ENCODE results near the gene PLCD1. TPM values are rescaled to one million over a fixed set of nuclear protein-coding genes. Genes with fewer than 3 reads are reported as not detected.

Gene PLCD1
- total RNA-seq, 2 experiments from 2014 or later: 7.7 to 10.4 TPM

DNA sequence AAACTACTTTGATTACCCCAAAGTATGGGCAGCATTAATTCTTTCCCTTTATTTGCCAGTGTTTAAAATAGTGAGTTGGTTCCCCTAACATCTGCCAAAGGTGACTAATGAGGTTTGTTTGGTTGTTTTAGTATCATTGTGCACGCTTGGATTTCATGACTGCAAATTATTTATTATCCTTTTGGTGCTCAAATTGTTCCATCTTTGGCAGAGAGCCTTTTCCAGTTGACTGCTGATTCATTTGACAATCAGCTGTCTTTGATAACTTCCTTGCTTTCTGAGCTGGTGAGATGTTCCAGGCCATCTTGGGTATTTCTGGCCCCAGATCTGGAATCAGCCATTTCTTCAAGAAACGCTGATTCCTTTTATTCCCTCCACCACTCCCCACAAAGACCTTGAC, 18.5 kb upstream of the PLCD1 start:
- CTCF ChIA-PET (ENCODE audit: unreplicated experiment): no interaction called here

DNA sequence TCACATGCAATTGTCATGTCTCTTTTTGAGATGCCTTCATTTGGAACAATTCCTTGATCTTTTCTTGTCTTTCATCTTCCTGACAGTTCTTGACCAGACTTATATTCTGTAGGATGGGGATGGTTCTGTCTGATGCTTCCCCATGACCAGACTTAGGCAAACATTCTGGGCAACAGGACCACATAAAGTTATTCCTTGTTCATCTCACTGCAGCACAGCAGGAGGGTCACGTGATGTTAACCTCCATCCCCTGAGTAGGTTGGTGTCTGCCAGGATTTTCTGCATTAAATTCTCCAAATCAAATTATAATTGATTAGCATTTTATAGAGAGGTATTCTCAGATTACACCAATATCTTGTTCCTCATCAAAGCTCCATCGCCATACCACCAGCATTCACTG, 17.4 kb upstream of the PLCD1 start:
- BruUV-seq (replicated peaks): no TSS peak
- Histone ChIP-seq H3K4me1 (ENCODE audit: insufficient read depth, low read length, poor library complexity, severe bottlenecking) (no peaks in the 10 kb centered on the region), H3K9me2 (ENCODE audit: insufficient read depth, low read length) (no peaks in the 10 kb centered on the region)

More for the DNA sequence above, 18.5 kb upstream of the PLCD1 start:
- TF ChIP-seq EZH2phosphoT487 (IDR thresholded peaks at IDR 0.05; ENCODE audit: borderline replicate concordance, low read depth, low read length): no peak
- TF ChIP-seq, protein P1, sequence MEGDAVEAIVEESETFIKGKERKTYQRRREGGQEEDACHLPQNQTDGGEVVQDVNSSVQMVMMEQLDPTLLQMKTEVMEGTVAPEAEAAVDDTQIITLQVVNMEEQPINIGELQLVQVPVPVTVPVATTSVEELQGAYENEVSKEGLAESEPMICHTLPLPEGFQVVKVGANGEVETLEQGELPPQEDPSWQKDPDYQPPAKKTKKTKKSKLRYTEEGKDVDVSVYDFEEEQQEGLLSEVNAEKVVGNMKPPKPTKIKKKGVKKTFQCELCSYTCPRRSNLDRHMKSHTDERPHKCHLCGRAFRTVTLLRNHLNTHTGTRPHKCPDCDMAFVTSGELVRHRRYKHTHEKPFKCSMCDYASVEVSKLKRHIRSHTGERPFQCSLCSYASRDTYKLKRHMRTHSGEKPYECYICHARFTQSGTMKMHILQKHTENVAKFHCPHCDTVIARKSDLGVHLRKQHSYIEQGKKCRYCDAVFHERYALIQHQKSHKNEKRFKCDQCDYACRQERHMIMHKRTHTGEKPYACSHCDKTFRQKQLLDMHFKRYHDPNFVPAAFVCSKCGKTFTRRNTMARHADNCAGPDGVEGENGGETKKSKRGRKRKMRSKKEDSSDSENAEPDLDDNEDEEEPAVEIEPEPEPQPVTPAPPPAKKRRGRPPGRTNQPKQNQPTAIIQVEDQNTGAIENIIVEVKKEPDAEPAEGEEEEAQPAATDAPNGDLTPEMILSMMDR (conservative IDR thresholded peaks at IDR 0.05; ENCODE audit: low read length): no peak
- no peak overlapping the region for H3K27ac ChIP-seq (ENCODE audit: low read depth, low read length, poor library complexity, severe bottlenecking)
- no peaks in the 10 kb centered on the region for H3K36me3 ChIP-seq (ENCODE audit: insufficient read depth, low read length)
- no peak for DNase-seq (ENCODE audit: low spot score)
- no peak overlapping the region for H3K4me2 ChIP-seq (ENCODE audit: low read length)
- no peak overlapping the region for H3K4me3 ChIP-seq (ENCODE audit: low read depth, low read length, poor library complexity, severe bottlenecking)
- BruUV-seq (replicated peaks): no TSS peak
- no peaks in the 10 kb centered on the region for H4K20me1 ChIP-seq (ENCODE audit: insufficient read depth, low read length)
- intact Hi-C loops (cut with micrococcal nuclease; ENCODE audit: unreplicated experiment): no loop called here
- no peaks in the 10 kb centered on the region for H3K9me2 ChIP-seq (ENCODE audit: insufficient read depth, low read length)
- no peaks in the 10 kb centered on the region for H3K79me2 ChIP-seq (ENCODE audit: insufficient read depth, low read depth, low read length)
- no peak overlapping the region for H2AFZ ChIP-seq (ENCODE audit: low read length)
- no peaks in the 10 kb centered on the region for H3K4me1 ChIP-seq (ENCODE audit: insufficient read depth, low read length, poor library complexity, severe bottlenecking)
- H3K9me3 ChIP-seq (ENCODE audit: low read length): no peaks in the 10 kb centered on the region
- POLR2A ChIA-PET: no interaction called here

GRCh38 chr3:38046027-38046426, 16.6 kb upstream of the PLCD1 start:
- ChIA-PET CTCF (ENCODE audit: unreplicated experiment) (no interaction called here), POLR2A (no interaction called here)
- no peak overlapping the region for H3K27ac ChIP-seq (ENCODE audit: low read depth, low read length, poor library complexity, severe bottlenecking)
- no peaks in the 10 kb centered on the region for H3K79me2 ChIP-seq (ENCODE audit: insufficient read depth, low read depth, low read length)
- H3K4me1 ChIP-seq (ENCODE audit: insufficient read depth, low read length, poor library complexity, severe bottlenecking): no peaks in the 10 kb centered on the region
- no peak for DNase-seq (ENCODE audit: low spot score)
- H3K9me3 ChIP-seq (ENCODE audit: low read length): no peaks in the 10 kb centered on the region
- no peak overlapping the region for H3K4me3 ChIP-seq (ENCODE audit: low read depth, low read length, poor library complexity, severe bottlenecking)
- no peak overlapping the region for H3K4me2 ChIP-seq (ENCODE audit: low read length)
- intact Hi-C loops (cut with micrococcal nuclease; ENCODE audit: unreplicated experiment): no loop called here
- no peaks in the 10 kb centered on the region for H4K20me1 ChIP-seq (ENCODE audit: insufficient read depth, low read length)
- no TSS peak for BruUV-seq (replicated peaks)
- no peaks in the 10 kb centered on the region for H3K9me2 ChIP-seq (ENCODE audit: insufficient read depth, low read length)
- no peak overlapping the region for H2AFZ ChIP-seq (ENCODE audit: low read length)
- no peak for TF ChIP-seq EZH2phosphoT487 (IDR thresholded peaks at IDR 0.05; ENCODE audit: borderline replicate concordance, low read depth, low read length)
- TF ChIP-seq, protein P1 (conservative IDR thresholded peaks at IDR 0.05; ENCODE audit: low read length): no peak
- no peaks in the 10 kb centered on the region for H3K36me3 ChIP-seq (ENCODE audit: insufficient read depth, low read length)

More for the DNA sequence above, 17.4 kb upstream of the PLCD1 start:
- intact Hi-C loops (cut with micrococcal nuclease; ENCODE audit: unreplicated experiment): no loop called here
- Histone ChIP-seq H3K4me2 (ENCODE audit: low read length) (no peak overlapping the region), H3K79me2 (ENCODE audit: insufficient read depth, low read depth, low read length) (no peaks in the 10 kb centered on the region), H2AFZ (ENCODE audit: low read length) (no peak overlapping the region), H3K4me3 (ENCODE audit: low read depth, low read length, poor library complexity, severe bottlenecking) (no peak overlapping the region), H3K27ac (ENCODE audit: low read depth, low read length, poor library complexity, severe bottlenecking) (no peak overlapping the region), H3K36me3 (ENCODE audit: insufficient read depth, low read length) (no peaks in the 10 kb centered on the region), H4K20me1 (ENCODE audit: insufficient read depth, low read length) (no peaks in the 10 kb centered on the region), H3K9me3 (ENCODE audit: low read length) (no peaks in the 10 kb centered on the region)
- POLR2A ChIA-PET: interaction anchor here (0.6 kb wide), 1 partner anchor 666 kb away, joined by 3 read pairs; no protein-coding TSS in a partner anchor
- no peak for TF ChIP-seq EZH2phosphoT487 (IDR thresholded peaks at IDR 0.05; ENCODE audit: borderline replicate concordance, low read depth, low read length)
- TF ChIP-seq, protein P1 (conservative IDR thresholded peaks at IDR 0.05; ENCODE audit: low read length): no peak
- no peak for DNase-seq (ENCODE audit: low spot score)
- CTCF ChIA-PET (ENCODE audit: unreplicated experiment): no interaction called here

Data from OCI-LY7 (cell line).